PC-3 (cell line): ENCODE data around the gene DNAJB6.

Experiments
- CTCF ChIP-seq: fragments of 300-600 bp; sonication (generic); conservative IDR thresholded peaks from 2 replicates; pipeline ENCODE4 v1.5.1; 2017; ENCODE audit warnings: antibody characterized with exemption, low read depth, mild to moderate bottlenecking, low read length
- EZH2 ChIP-seq: fragments of 300-600 bp; sonication (generic); IDR thresholded peaks from one replicate; pipeline ENCODE4 v1.6.1; 2017; ENCODE audit warnings: antibody characterized with exemption, mild to moderate bottlenecking, low read length; ENCODE audit not compliant: unreplicated experiment
- EZH2phosphoT487 ChIP-seq: fragments of 300-600 bp; sonication (generic); IDR thresholded peaks from 2 replicates; pipeline ENCODE4 v1.6.1; 2018; ENCODE audit warnings: mild to moderate bottlenecking, antibody characterized with exemption, low read length, borderline replicate concordance

- no peak for TF ChIP-seq CTCF
- TF ChIP-seq EZH2phosphoT487, result no peak
- TF ChIP-seq EZH2, result no peak
Observed at GRCh38 chr7:157293413-157293788, 43.4 kb upstream of the DNAJB6 start.
